Measurements from ENCODE around the gene PSD2.

GRCh38 chr5:139869042-139869790, 73.6 kb downstream of the PSD2 start:
- TF ChIP-seq ETS1 (IDR thresholded peaks at IDR 0.05) (no peak), EZH2phosphoT487 (IDR thresholded peaks at IDR 0.05; ENCODE audit: unreplicated experiment) (no peak), CTCF (conservative IDR thresholded peaks at IDR 0.05; ENCODE audit: low read depth in 2 of 2) (no peak), POLR2AphosphoS5 (IDR thresholded peaks at IDR 0.05; ENCODE audit: low read depth) (no peak), ZNF114 (CRISPR knock-in tag; IDR thresholded peaks at IDR 0.05) (no peak), STAT1 (IDR thresholded peaks at IDR 0.05; ENCODE audit: unreplicated experiment) (no peak), JUNB (IDR thresholded peaks at IDR 0.05; ENCODE audit: unreplicated experiment) (no peak), EZH2 (IDR thresholded peaks at IDR 0.05; ENCODE audit: low read depth, unreplicated experiment) (no peak)
